PC-3 (cell line): Measurements from ENCODE around the gene CENPC. TPM values are rescaled to one million over a fixed set of nuclear protein-coding genes. Genes with fewer than 3 reads are reported as not detected.

Experiments
- ATAC-seq: fragments of 200-7000 bp; cut with Tn5 transposase; 2 replicates; pipeline ENCODE4 v1.9.1; 2020; ENCODE audit warnings: mild to moderate bottlenecking, moderate library complexity
- BruUV-seq: library from RNA; stranded (reverse); fragments of 400-500 nt; replicated peaks from 2 replicates; lab custom pipeline; 2021; lab: Mats Ljungman, UMichigan
- CTCF ChIA-PET: fragments of 300-600 bp; sonication (Branson Sonifier 250); formaldehyde crosslinking; loops from one replicate; lab custom pipeline; 2022; ENCODE audit warnings: antibody characterized with exemption; lab: Charles Lee
- POLR2A ChIA-PET: fragments of 300-600 bp; sonication (Branson Sonifier 250); formaldehyde crosslinking; loops from one replicate; lab custom pipeline; 2022; ENCODE audit warnings: antibody characterized with exemption; ENCODE audit not compliant: unreplicated experiment; lab: Charles Lee
- DNase-seq: peaks from one replicate; pipeline ENCODE4 v3.0.0-alpha.2; 2015
- H2AFZ ChIP-seq: fragments of 300-600 bp; sonication (generic); 2 replicates; pipeline ENCODE4 v1.6.0; 2016; ENCODE audit warnings: antibody characterized with exemption, low read length
- H3F3A ChIP-seq: fragments of 300-600 bp; sonication (generic); one replicate; pipeline ENCODE4 v1.6.0; 2017; ENCODE audit warnings: antibody characterized with exemption, low read length, control low read depth, mild to moderate bottlenecking; ENCODE audit not compliant: unreplicated experiment
- H3K27ac ChIP-seq: fragments of 300-600 bp; sonication (generic); 2 replicates; pipeline ENCODE4 v1.5.1; 2016; ENCODE audit warnings: mild to moderate bottlenecking, low read length
- H3K27me3 ChIP-seq: fragments of 300-600 bp; sonication (generic); 2 replicates; pipeline ENCODE4 v1.6.1; 2016; ENCODE audit warnings: low read length, mixed read lengths
- H3K36me3 ChIP-seq: fragments of 300-600 bp; sonication (generic); 2 replicates; pipeline ENCODE4 v1.6.1; 2016; ENCODE audit warnings: low read depth, mixed run types, low read length, mixed read lengths
- H3K4me1 ChIP-seq: fragments of 300-600 bp; sonication (generic); 2 replicates; pipeline ENCODE4 v1.5.1; 2016; ENCODE audit warnings: low read length; ENCODE audit not compliant: insufficient read depth
- H3K4me2 ChIP-seq: fragments of 300-600 bp; sonication (generic); 2 replicates; pipeline ENCODE4 v1.6.0; 2016; ENCODE audit warnings: low read length
- H3K4me3 ChIP-seq: fragments of 300-600 bp; sonication (generic); 2 replicates; pipeline ENCODE4 v1.5.1; 2016; ENCODE audit warnings: mild to moderate bottlenecking, low read length, mixed read lengths
- H3K79me2 ChIP-seq: fragments of 300-600 bp; sonication (generic); 2 replicates; pipeline ENCODE4 v1.6.1; 2017; ENCODE audit warnings: low read length, mixed read lengths
- H3K9ac ChIP-seq: fragments of 300-600 bp; sonication (generic); 2 replicates; pipeline ENCODE4 v1.6.0; 2016; ENCODE audit warnings: mild to moderate bottlenecking, low read length
- H3K9me2 ChIP-seq: fragments of 300-600 bp; sonication (generic); replicated peaks from 2 replicates; pipeline ENCODE4 v1.6.1; 2016; ENCODE audit warnings: mixed run types, low read length, mixed read lengths
- H3K9me3 ChIP-seq: fragments of 300-600 bp; sonication (generic); 2 replicates; pipeline ENCODE4 v1.6.1; 2016; ENCODE audit warnings: low read length, mixed read lengths
- H4K20me1 ChIP-seq: fragments of 300-600 bp; sonication (generic); 2 replicates; pipeline ENCODE4 v1.6.1; 2016; ENCODE audit warnings: low read length, mixed read lengths
- CTCF ChIP-seq: fragments of 300-600 bp; sonication (generic); conservative IDR thresholded peaks from 2 replicates; pipeline ENCODE4 v1.5.1; 2017; ENCODE audit warnings: antibody characterized with exemption, low read depth, mild to moderate bottlenecking, low read length
- EZH2 ChIP-seq: fragments of 300-600 bp; sonication (generic); IDR thresholded peaks from one replicate; pipeline ENCODE4 v1.6.1; 2017; ENCODE audit warnings: antibody characterized with exemption, mild to moderate bottlenecking, low read length; ENCODE audit not compliant: unreplicated experiment
- EZH2phosphoT487 ChIP-seq: fragments of 300-600 bp; sonication (generic); IDR thresholded peaks from 2 replicates; pipeline ENCODE4 v1.6.1; 2018; ENCODE audit warnings: mild to moderate bottlenecking, antibody characterized with exemption, low read length, borderline replicate concordance
- intact Hi-C: fragments of 100-400 bp; cut with micrococcal nuclease; formaldehyde crosslinking; loops from 2 replicates; pipeline ENCODE4 v1.9.0; 2023
- total RNA-seq: library from RNA; depleted of rRNA; stranded (reverse); fragments of >200 nt; gene quantifications from 2 replicates; pipeline ENCODE4 v1.2.3, GENCODE V29; 2014

Gene CENPC
- total RNA-seq, 1 experiment from 2014 or later, result 10.6 TPM

DNA sequence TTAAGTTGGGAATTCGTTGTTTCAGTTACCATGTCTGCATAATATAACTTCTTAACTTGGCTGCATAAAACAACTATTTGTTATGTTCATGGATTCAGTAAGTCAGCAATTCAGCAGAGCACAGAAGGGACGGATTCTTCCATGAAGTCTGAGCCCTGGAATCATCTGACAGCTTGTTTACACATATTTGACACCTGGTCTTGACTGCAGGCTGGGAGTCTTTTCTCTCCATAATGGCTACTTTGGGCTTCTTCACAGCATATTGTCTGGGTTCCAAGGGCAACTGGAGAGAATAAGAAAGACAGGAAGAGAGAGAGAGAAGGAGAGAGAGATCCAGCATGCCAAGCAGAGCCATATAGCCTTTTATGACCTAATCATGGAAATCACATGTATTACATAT, 23.1 kb downstream of the CENPC start:
- Histone ChIP-seq H3K9me2 (no peaks in the 10 kb centered on the region), H3K4me2 (no peak overlapping the region), H3K9ac (no peak overlapping the region), H3K79me2 (peaks cover 7% of the 10 kb centered on the region; the same call in 1 of the 2 replicates), H3K4me1 (no peaks in the 10 kb centered on the region), H3K27ac (no peak overlapping the region), H3K36me3 (peaks cover 7% of the 10 kb centered on the region), H3K27me3 (no peaks in the 10 kb centered on the region), H3K9me3 (no peaks in the 10 kb centered on the region), H3K4me3 (no peak overlapping the region), H4K20me1 (no peaks in the 10 kb centered on the region), H2AFZ (no peak overlapping the region), H3F3A (no peaks in the 10 kb centered on the region)
- TF ChIP-seq CTCF (no peak), EZH2 (no peak), EZH2phosphoT487 (no peak)
- CTCF ChIA-PET, result no interaction called here
- no TSS peak for BruUV-seq
- no peak for ATAC-seq
- POLR2A ChIA-PET, result no interaction called here
- intact Hi-C loops, result no loop called here
- no peak for DNase-seq

DNA sequence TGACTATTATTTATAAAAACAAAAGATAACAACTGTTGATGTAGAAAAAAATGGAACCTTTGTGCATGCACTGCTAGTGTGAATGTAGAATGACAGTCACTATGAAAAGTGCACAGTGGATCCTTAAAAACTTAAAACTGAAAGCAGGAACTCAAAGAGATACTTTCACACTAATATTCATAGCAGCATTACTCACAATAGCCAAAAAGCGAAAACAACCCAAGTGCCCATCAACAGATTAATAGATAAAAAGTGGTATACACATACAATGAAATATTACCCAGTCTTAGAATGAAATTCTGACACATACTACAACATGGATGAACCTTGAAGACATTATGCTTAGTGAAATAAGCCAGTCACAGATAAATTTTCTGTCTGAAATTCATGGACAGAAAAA, 23.8 kb downstream of the CENPC start:
- BruUV-seq, result no TSS peak
- no peak overlapping the region for H2AFZ ChIP-seq
- H3K36me3 ChIP-seq, result peaks cover 7% of the 10 kb centered on the region
- H3K27me3 ChIP-seq, result no peaks in the 10 kb centered on the region
- no peak overlapping the region for H3K4me3 ChIP-seq
- CTCF ChIA-PET, result no interaction called here
- H3K27ac ChIP-seq, result no peak overlapping the region
- intact Hi-C loops, result no loop called here
- H3K9me3 ChIP-seq, result no peaks in the 10 kb centered on the region
- no peaks in the 10 kb centered on the region for H3K9me2 ChIP-seq
- POLR2A ChIA-PET, result no interaction called here
- DNase-seq, result no peak
- H3K79me2 ChIP-seq, result peaks cover 7% of the 10 kb centered on the region; the same call in 1 of the 2 replicates
- H3K4me2 ChIP-seq, result no peak overlapping the region
- no peak for ATAC-seq
- no peak overlapping the region for H3K9ac ChIP-seq
- no peak for TF ChIP-seq EZH2
- no peak for TF ChIP-seq EZH2phosphoT487
- H3K4me1 ChIP-seq, result no peaks in the 10 kb centered on the region
- H3F3A ChIP-seq, result no peaks in the 10 kb centered on the region
- H4K20me1 ChIP-seq, result no peaks in the 10 kb centered on the region

- Histone ChIP-seq H4K20me1 (no peaks in the 10 kb centered on the region), H3K4me1 (no peaks in the 10 kb centered on the region), H3K9ac (no peak overlapping the region), H3K27me3 (no peaks in the 10 kb centered on the region), H3K9me3 (no peaks in the 10 kb centered on the region), H3K4me3 (no peak overlapping the region), H3K36me3 (peaks cover 7% of the 10 kb centered on the region), H3K79me2 (peaks cover 7% of the 10 kb centered on the region; the same call in 1 of the 2 replicates), H3K27ac (no peak overlapping the region), H3F3A (no peaks in the 10 kb centered on the region), H2AFZ (no peak overlapping the region), H3K4me2 (no peak overlapping the region), H3K9me2 (no peaks in the 10 kb centered on the region)
- BruUV-seq, result no TSS peak
- no peak for TF ChIP-seq EZH2phosphoT487
- no peak for TF ChIP-seq CTCF
- no peak for TF ChIP-seq EZH2
- intact Hi-C loops, result no loop called here
- ATAC-seq (no peak), DNase-seq (no peak)
- POLR2A ChIA-PET, result no interaction called here
- CTCF ChIA-PET, result interaction anchor here (0.6 kb wide), 1 partner anchor 307 kb away, joined by 3 read pairs; no protein-coding TSS in a partner anchor
These were observed 25.2 kb downstream of the CENPC start for GRCh38 chr4:67520141-67520540.
